Measurements from ENCODE around the gene ZDHHC24.

ZDHHC24 gene

GRCh38 chr11:66564984-66565383, 19.1 kb upstream of the ZDHHC24 start:
- Histone ChIP-seq H3K4me2 (ENCODE audit: low read depth, low read length, poor library complexity, severe bottlenecking) (no peak overlapping the region), H3K9me3 (ENCODE audit: insufficient read depth, low read depth, low read length) (no peaks in the 10 kb centered on the region), H3K9ac (ENCODE audit: low read depth, low read length, poor library complexity, severe bottlenecking) (no peak overlapping the region), H2AFZ (ENCODE audit: low read length) (no peak overlapping the region), H3K4me1 (ENCODE audit: insufficient read depth, low read length, poor library complexity, severe bottlenecking) (peaks cover 2% of the 10 kb centered on the region), H3K36me3 (ENCODE audit: insufficient read depth, low read length) (no peaks in the 10 kb centered on the region), H3F3A (ENCODE audit: low read depth) (no peaks in the 10 kb centered on the region), H3K9me2 (replicated peaks; ENCODE audit: low read depth, low read length) (no peaks in the 10 kb centered on the region), H4K20me1 (ENCODE audit: insufficient read depth, low read length, poor library complexity, severe bottlenecking) (no peaks in the 10 kb centered on the region), H3K79me2 (ENCODE audit: insufficient read depth, low read length) (no peaks in the 10 kb centered on the region), H3K4me3 (ENCODE audit: low read length, poor library complexity, severe bottlenecking) (no peak overlapping the region), H3K27me3 (ENCODE audit: insufficient read depth, low read length, poor library complexity, severe bottlenecking) (no peaks in the 10 kb centered on the region)
- TF ChIP-seq EZH2phosphoT487 (IDR thresholded peaks at IDR 0.05; ENCODE audit: borderline replicate concordance) (no peak), CTCF (conservative IDR thresholded peaks at IDR 0.05; ENCODE audit: low read length) (no peak)

GRCh38 chr11:66564538-66564937, 18.7 kb upstream of the ZDHHC24 start:
- H3K79me2 ChIP-seq (ENCODE audit: insufficient read depth, low read length) = no peaks in the 10 kb centered on the region
- H3K9me3 ChIP-seq (ENCODE audit: insufficient read depth, low read depth, low read length) = no peaks in the 10 kb centered on the region

DNA sequence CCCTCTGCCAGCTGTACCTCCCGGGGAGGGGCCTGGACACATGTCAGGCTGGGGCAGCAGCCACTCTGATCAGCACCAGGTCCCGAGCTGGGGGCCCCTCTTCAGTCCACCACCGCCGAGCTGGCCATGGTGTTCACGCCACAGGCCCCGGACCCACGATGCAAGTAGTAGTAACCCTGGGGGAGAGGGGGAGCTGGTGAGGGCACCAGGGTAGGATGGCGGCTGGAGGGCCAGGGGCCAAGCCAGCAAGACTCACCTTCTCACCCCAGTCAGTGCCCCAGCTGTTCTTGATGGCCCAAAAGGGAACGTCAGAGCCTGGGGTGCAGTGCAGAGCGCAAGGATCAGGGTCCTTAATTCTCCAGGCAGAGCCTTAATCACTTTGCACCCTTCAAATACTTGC, 18.0 kb upstream of the ZDHHC24 start:
- Histone ChIP-seq H3K4me1 (ENCODE audit: insufficient read depth, low read length, poor library complexity, severe bottlenecking) (peaks cover 2% of the 10 kb centered on the region), H3K9me2 (replicated peaks; ENCODE audit: low read depth, low read length) (no peaks in the 10 kb centered on the region), H3K36me3 (ENCODE audit: insufficient read depth, low read length) (no peaks in the 10 kb centered on the region), H4K20me1 (ENCODE audit: insufficient read depth, low read length, poor library complexity, severe bottlenecking) (no peaks in the 10 kb centered on the region), H2AFZ (ENCODE audit: low read length) (no peak overlapping the region), H3K9me3 (ENCODE audit: insufficient read depth, low read depth, low read length) (no peaks in the 10 kb centered on the region), H3K4me2 (ENCODE audit: low read depth, low read length, poor library complexity, severe bottlenecking) (no peak overlapping the region), H3K4me3 (ENCODE audit: low read length, poor library complexity, severe bottlenecking) (no peak overlapping the region), H3F3A (ENCODE audit: low read depth) (no peaks in the 10 kb centered on the region), H3K79me2 (ENCODE audit: insufficient read depth, low read length) (no peaks in the 10 kb centered on the region), H3K9ac (ENCODE audit: low read depth, low read length, poor library complexity, severe bottlenecking) (no peak overlapping the region), H3K27me3 (ENCODE audit: insufficient read depth, low read length, poor library complexity, severe bottlenecking) (no peaks in the 10 kb centered on the region)
- TF ChIP-seq EZH2phosphoT487 (IDR thresholded peaks at IDR 0.05; ENCODE audit: borderline replicate concordance) (no peak), CTCF (conservative IDR thresholded peaks at IDR 0.05; ENCODE audit: low read length) (no peak)

More at GRCh38 chr11:66564538-66564937, 18.7 kb upstream of the ZDHHC24 start:
- Histone ChIP-seq H3K4me1 (ENCODE audit: insufficient read depth, low read length, poor library complexity, severe bottlenecking) (peaks cover 2% of the 10 kb centered on the region), H3K4me3 (ENCODE audit: low read length, poor library complexity, severe bottlenecking) (no peak overlapping the region), H3K4me2 (ENCODE audit: low read depth, low read length, poor library complexity, severe bottlenecking) (no peak overlapping the region), H3F3A (ENCODE audit: low read depth) (no peaks in the 10 kb centered on the region), H3K27me3 (ENCODE audit: insufficient read depth, low read length, poor library complexity, severe bottlenecking) (no peaks in the 10 kb centered on the region), H3K36me3 (ENCODE audit: insufficient read depth, low read length) (no peaks in the 10 kb centered on the region), H2AFZ (ENCODE audit: low read length) (no peak overlapping the region), H3K9me2 (replicated peaks; ENCODE audit: low read depth, low read length) (no peaks in the 10 kb centered on the region), H3K9ac (ENCODE audit: low read depth, low read length, poor library complexity, severe bottlenecking) (no peak overlapping the region), H4K20me1 (ENCODE audit: insufficient read depth, low read length, poor library complexity, severe bottlenecking) (no peaks in the 10 kb centered on the region)
- TF ChIP-seq CTCF (conservative IDR thresholded peaks at IDR 0.05; ENCODE audit: low read length) = no peak
- no peak for TF ChIP-seq EZH2phosphoT487 (IDR thresholded peaks at IDR 0.05; ENCODE audit: borderline replicate concordance)

Data from Loucy (cell line).